Measurements from ENCODE around the gene PEX14.

- TF ChIP-seq CTCF (IDR thresholded peaks at IDR 0.05; ENCODE audit: insufficient read depth, low read length) (no peak), POLR2AphosphoS5 (IDR thresholded peaks at IDR 0.05; ENCODE audit: low read depth) (no peak), SPI1 (IDR thresholded peaks at IDR 0.05; ENCODE audit: borderline replicate concordance, low read depth) (no peak)
Observed at GRCh38 chr1:10553118-10553517, 78.4 kb downstream of the PEX14 start.

Data from HL-60 (cell line).